Kidney (tissue), 14 donors: ENCODE data around the gene STAT5B. TPM values are rescaled to one million over a fixed set of nuclear protein-coding genes. Genes with fewer than 3 reads are reported as not detected.

ENCODE experiments used
- DNase-seq, 5 donors: peaks; one replicate each; pipeline ENCODE4 v3.0.0-alpha.2; 2013 to 2020
- FAIRE-seq: peaks from 2 replicates; lab custom pipeline; 2012; peaks lifted over from hg19 to GRCh38; lab: Jason Lieb, UNC
- H3K27ac ChIP-seq, 2 donors: one replicate each; pipeline ENCODE4 v1.7.0; 2013; ENCODE audit warnings: low read depth in 2 of 2, low read length in 2 of 2, inconsistent platforms in 1 of 2
- H3K27me3 ChIP-seq: one replicate; pipeline ENCODE4 v1.7.1; 2013; ENCODE audit warnings: low read length, inconsistent platforms; ENCODE audit not compliant: control insufficient read depth, insufficient read depth
- H3K36me3 ChIP-seq, 3 donors: one replicate each; pipeline versions ENCODE4 v1.7.0 to v1.7.1; 2013; ENCODE audit warnings: low read length in 3 of 3, control low read depth in 1 of 3, inconsistent platforms in 1 of 3; ENCODE audit not compliant: insufficient read depth in 3 of 3, control insufficient read depth in 2 of 3
- H3K4me1 ChIP-seq, 3 donors: one replicate each; pipeline versions ENCODE4 v1.7.0 to v1.7.1; 2013; ENCODE audit warnings: low read length in 3 of 3, inconsistent platforms in 1 of 3, low read depth in 1 of 3; ENCODE audit not compliant: control insufficient read depth in 2 of 3, insufficient read depth in 2 of 3
- H3K4me3 ChIP-seq, 3 donors: one replicate each; pipeline versions ENCODE4 v1.7.0 to v1.8.1; 2013; ENCODE audit warnings: low read length in 3 of 3, control low read depth in 1 of 3, inconsistent platforms in 1 of 3
- H3K9ac ChIP-seq, 3 donors: one replicate each; pipeline versions ENCODE4 v1.7.0 to v1.7.1; 2013; ENCODE audit warnings: low read length in 3 of 3, control low read depth in 1 of 3, inconsistent platforms in 1 of 3
- H3K9me3 ChIP-seq, 3 donors: one replicate each; pipeline versions ENCODE4 v1.7.0 to v1.7.1; 2013; ENCODE audit warnings: low read length in 3 of 3, control low read depth in 1 of 3, inconsistent platforms in 1 of 3; ENCODE audit not compliant: control insufficient read depth in 2 of 3, insufficient read depth in 1 of 3
- intact Hi-C: fragments of 100-400 bp; cut with DNase I; formaldehyde crosslinking; loops from one replicate; pipeline ENCODE4 v1.11.1; 2022
- polyA plus RNA-seq: library from polyadenylated mRNA; stranded (reverse); fragments of 350-450 nt; fragmentation: Illumina TruSeq; extraction: RNeasy Lipid Tissue Mini Kit (QIAGEN cat#74804); gene quantifications from one replicate; pipeline ENCODE4 v1.2.3, GENCODE V29; 2014; ENCODE audit warnings: low read depth, low replicate concordance; ENCODE audit not compliant: insufficient read depth
- total RNA-seq: library from RNA; stranded (reverse); fragmentation: NEBNext Ultra II Directional; extraction: Animal tissue kit (Norgen Biotek cat#: 25700); gene quantifications from one replicate; pipeline ENCODE4 v1.2.1, GENCODE V29; 2021
- TF ChIP-seq, protein P1 (sequence below): IDR thresholded peaks from 3 replicates; pipeline ENCODE4 v1.5.1; 2012; ENCODE audit warnings: mild to moderate bottlenecking, moderate library complexity, borderline replicate concordance; ENCODE audit not compliant: insufficient read depth; ENCODE audit errors: extremely low read depth
- donor health status: control.
- donor health status: control.
- donor health status: control.
- donor health status: control.
- donor health status: control.
- donor health status: DM: yes; HTN: yes; CAD: no.
- donor health status: Normal renal cell carcinoma (clear cell type).

Gene STAT5B
- total and polyA plus RNA-seq, 2 donors from 2014 or later, result 20.4 to 68.0 TPM

DNA sequence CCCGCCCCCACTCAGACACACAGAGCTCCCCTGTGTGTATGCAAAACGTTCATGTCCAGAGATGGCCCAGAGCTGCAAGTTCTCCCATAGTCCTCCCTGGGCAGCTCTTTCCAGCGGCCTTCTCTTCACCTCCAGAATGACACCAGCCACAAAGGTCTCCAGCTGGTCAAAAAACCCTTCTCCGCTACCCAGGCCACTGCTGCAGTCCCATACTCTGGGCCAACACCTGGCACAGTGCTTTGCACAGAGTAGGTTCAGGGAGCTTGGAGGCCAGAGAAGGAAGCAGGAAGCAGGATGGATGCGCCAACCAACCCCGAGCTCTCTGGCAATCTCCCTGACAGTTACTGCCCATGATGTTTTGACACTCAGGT is 1.1 kb upstream of the STAT5B start:
- intact Hi-C loops, result no loop called here
- no peak for FAIRE-seq
- TF ChIP-seq, protein P1, sequence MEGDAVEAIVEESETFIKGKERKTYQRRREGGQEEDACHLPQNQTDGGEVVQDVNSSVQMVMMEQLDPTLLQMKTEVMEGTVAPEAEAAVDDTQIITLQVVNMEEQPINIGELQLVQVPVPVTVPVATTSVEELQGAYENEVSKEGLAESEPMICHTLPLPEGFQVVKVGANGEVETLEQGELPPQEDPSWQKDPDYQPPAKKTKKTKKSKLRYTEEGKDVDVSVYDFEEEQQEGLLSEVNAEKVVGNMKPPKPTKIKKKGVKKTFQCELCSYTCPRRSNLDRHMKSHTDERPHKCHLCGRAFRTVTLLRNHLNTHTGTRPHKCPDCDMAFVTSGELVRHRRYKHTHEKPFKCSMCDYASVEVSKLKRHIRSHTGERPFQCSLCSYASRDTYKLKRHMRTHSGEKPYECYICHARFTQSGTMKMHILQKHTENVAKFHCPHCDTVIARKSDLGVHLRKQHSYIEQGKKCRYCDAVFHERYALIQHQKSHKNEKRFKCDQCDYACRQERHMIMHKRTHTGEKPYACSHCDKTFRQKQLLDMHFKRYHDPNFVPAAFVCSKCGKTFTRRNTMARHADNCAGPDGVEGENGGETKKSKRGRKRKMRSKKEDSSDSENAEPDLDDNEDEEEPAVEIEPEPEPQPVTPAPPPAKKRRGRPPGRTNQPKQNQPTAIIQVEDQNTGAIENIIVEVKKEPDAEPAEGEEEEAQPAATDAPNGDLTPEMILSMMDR, result no peak
- no peak overlapping the region for H3K9ac ChIP-seq
- no peaks in the 10 kb centered on the region for H3K9me3 ChIP-seq
- H3K27ac ChIP-seq, result peak overlapping the region; percentile 91
- H3K36me3 ChIP-seq, result no peaks in the 10 kb centered on the region
- DNase-seq, result no peak
- H3K4me1 ChIP-seq, result peaks cover 0 to 6% (median 3%) of the 10 kb centered on the region in 3 donors
- no peaks in the 10 kb centered on the region for H3K27me3 ChIP-seq
- H3K4me3 ChIP-seq, result peak overlapping the region in 1 of 3 donors; percentile 76

DNA sequence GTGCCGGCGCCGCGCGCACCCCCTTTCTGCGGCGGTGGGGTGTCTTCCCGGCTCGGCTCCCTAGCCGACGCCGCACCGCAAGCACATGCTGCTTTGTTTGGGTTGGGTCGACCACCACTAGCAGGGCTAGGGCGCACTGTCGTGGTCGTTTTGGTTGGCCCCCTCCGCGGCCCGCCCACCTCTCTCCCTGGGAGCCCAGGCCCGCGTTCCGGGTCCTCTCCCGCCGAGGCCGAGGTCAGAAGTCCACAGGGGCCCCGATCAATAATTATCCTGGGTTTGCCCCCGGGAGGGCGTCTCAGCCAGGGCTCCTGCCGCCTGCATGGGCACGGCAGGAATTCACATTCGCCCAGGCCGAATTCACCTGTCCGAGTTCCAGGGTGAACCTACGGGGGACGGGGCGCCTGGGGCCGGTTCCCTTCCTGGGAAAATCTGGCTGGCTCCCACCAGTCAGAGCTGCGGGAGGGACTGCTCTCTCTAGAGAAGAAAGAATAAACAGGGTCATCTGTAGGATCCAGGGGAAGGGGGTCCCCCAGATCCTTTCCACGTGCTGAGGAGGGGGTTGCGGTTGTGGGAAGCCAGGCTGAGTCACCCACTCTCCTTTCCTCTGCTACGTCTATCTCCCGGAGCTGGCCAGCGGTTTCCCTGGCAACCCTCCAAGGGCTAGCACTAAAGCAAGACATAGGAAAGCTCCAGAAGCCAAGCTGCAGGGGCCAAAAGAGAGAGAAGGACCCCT is 584 bp upstream of the STAT5B start:
- intact Hi-C loops, result no loop called here
- no peaks in the 10 kb centered on the region for H3K27me3 ChIP-seq
- DNase-seq, result peak; percentile 53 to 89 (median 81)
- H3K4me3 ChIP-seq, result peak overlapping the region; percentile 10 to 76 (median 38)
- H3K36me3 ChIP-seq, result no peaks in the 10 kb centered on the region
- peak overlapping the region; percentile 91 for H3K27ac ChIP-seq
- peak overlapping the region in 2 of 3 donors; percentile 62 to 90 for H3K9ac ChIP-seq
- TF ChIP-seq, protein P1, result no peak
- peaks cover 0 to 6% (median 3%) of the 10 kb centered on the region in 3 donors for H3K4me1 ChIP-seq
- H3K9me3 ChIP-seq, result no peaks in the 10 kb centered on the region
- FAIRE-seq, result no peak

DNA sequence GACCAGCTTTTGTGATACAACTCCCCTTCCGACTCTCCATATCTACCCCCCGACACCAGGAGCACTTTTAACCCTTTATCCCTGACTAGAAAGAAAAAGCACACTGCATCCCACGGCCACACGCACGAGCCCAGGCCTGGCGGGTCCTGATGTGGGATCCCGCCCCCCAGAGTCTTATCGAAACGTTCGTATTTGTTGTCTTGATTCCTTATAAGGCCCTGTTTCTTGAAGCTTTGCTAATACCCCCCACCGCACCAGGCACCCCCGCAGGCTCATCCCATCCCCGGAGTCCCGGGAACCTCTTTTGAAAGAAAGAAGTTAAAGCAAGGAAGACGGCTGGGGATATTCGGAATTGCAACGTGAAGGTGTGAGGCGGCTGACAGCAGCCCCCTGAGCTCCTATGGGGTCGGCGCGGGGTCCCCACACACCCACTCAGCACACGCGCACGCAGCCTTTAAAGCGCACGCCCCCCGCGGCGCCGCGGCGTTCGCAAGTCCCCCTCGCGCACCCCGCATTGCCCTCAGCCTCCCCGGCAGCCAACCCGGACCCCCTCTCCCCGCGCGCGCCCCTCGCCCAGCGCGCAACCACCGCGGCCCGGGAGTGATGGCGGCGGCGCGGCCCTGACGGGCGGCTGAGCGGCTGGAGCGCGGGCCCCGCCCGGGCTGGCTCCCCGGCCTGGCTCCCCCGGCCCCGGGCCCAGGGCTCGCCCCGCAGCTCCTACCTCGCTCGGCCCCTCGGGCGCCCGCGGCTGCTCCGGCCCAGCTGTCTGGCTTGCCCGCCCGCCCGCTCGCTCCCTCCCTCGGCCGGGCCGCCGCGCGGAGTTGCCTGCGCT is 448 bp downstream of the STAT5B start:
- Histone ChIP-seq H3K27me3 (no peaks in the 10 kb centered on the region), H3K9ac (peak overlapping the region; percentile 59 to 81 (median 75)), H3K9me3 (no peaks in the 10 kb centered on the region), H3K27ac (peak overlapping the region; percentile 57 to 61), H3K4me1 (peaks cover 0 to 6% (median 3%) of the 10 kb centered on the region in 3 donors), H3K36me3 (no peaks in the 10 kb centered on the region), H3K4me3 (peak overlapping the region; percentile 68 to 80 (median 77))
- TF ChIP-seq, protein P1, result no peak
- intact Hi-C loops, result no loop called here
- peak in 4 of 5 donors; percentile 60 to 81 (median 66) for DNase-seq
- no peak for FAIRE-seq
